Subcutaneous abdominal adipose tissue (tissue), 5 donors: ENCODE data around the gene TMEM92.

Experiments
- H3K27ac ChIP-seq: one replicate; pipeline ENCODE4 v1.7.0; 2013; ENCODE audit warnings: low read depth, mild to moderate bottlenecking, inconsistent platforms, low read length, moderate library complexity
- H3K27me3 ChIP-seq, 5 donors: one replicate each; pipeline ENCODE4 v1.7.0; 2013; ENCODE audit warnings: low read length in 5 of 5, inconsistent platforms in 1 of 5; ENCODE audit not compliant: control insufficient read depth in 5 of 5, insufficient read depth in 4 of 5
- H3K36me3 ChIP-seq, 5 donors: one replicate each; pipeline ENCODE4 v1.7.0; 2013; ENCODE audit warnings: low read length in 5 of 5; ENCODE audit not compliant: control insufficient read depth in 5 of 5, insufficient read depth in 5 of 5
- H3K4me1 ChIP-seq, 5 donors: one replicate each; pipeline ENCODE4 v1.7.0; 2013; ENCODE audit warnings: low read length in 5 of 5, mild to moderate bottlenecking in 3 of 5, moderate library complexity in 1 of 5; ENCODE audit not compliant: control insufficient read depth in 5 of 5, insufficient read depth in 5 of 5
- H3K4me3 ChIP-seq, 5 donors: one replicate each; pipeline ENCODE4 v1.7.0; 2013; ENCODE audit warnings: low read length in 5 of 5, low read depth in 1 of 5
- H3K9ac ChIP-seq, 5 donors: one replicate each; pipeline ENCODE4 v1.7.0; 2013; ENCODE audit warnings: low read length in 5 of 5, mild to moderate bottlenecking in 4 of 5, moderate library complexity in 3 of 5
- H3K9me3 ChIP-seq, 5 donors: one replicate each; pipeline ENCODE4 v1.7.0; 2013; ENCODE audit warnings: low read length in 5 of 5; ENCODE audit not compliant: control insufficient read depth in 5 of 5
- donor health status: healthy.
- donor health status: healthy.
- donor health status: healthy.
- donor health status: healthy.
- donor health status: healthy.

Gene TMEM92

DNA sequence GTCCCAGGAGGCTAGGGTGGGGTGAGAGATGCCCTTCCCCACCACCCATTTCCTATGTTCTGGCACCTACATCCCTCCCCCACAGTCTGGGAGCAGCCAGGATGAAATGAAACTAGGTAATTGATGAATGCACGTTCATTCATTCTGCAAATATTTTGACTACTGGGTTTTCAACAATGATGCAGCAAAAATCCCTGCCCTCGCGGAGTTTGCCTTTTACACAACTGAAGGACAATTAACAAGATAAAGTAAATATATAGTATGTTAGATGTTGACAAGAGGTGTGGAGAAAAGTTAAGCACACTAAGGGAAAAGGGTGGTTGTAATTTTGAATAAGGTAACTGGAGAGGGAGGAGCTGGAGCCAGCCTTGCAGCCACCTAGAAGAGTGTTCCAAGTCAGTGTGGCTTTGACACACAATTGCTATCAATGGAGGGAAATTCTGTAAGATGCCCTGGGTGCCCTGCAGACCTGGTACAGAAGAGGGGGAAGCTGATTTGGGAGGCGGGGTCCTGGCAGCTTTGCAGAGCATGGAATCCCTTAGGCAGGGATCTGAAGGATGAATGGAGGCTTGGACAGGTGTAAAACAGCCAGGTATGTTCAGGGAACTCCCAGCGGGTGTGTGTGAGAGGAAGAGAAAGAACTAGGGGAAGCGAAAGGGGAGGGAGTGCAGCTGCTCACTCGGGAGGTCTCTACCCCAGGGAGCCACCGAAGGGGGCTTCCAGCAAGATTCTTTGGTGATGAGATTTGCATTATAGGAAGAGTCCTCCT is 2.5 kb downstream of the TMEM92 start:
- peaks cover 13 to 37% (median 30%) of the 10 kb centered on the region in 5 donors for H3K27me3 ChIP-seq
- no peaks in the 10 kb centered on the region for H3K36me3 ChIP-seq
- H3K4me3 ChIP-seq, result no peak overlapping the region
- no peak overlapping the region for H3K27ac ChIP-seq
- no peak overlapping the region for H3K9ac ChIP-seq
- H3K9me3 ChIP-seq, result no peaks in the 10 kb centered on the region
- peaks cover 0 to 13% (median 11%) of the 10 kb centered on the region in 5 donors for H3K4me1 ChIP-seq

DNA sequence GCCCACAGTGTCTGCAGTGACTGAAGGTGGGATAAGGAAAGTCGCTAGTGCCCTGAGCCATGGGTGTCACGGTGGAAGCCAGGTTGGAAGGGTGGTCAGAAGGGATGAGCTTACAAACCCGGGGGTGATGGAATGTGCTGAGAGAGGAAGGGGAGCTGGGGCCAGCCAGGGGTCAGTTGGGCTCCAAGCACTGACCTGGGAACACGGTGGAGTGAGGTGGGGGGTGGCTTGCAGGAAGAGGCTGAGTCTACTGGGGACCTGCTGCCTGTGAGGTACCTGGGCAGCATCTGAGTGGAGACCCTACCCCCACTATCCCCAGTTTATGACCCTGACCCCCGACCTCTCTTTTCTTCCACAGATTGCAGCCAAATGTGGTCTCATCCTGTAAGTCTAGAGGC is 3.1 kb downstream of the TMEM92 start:
- peaks cover 13 to 37% (median 30%) of the 10 kb centered on the region in 5 donors for H3K27me3 ChIP-seq

DNA sequence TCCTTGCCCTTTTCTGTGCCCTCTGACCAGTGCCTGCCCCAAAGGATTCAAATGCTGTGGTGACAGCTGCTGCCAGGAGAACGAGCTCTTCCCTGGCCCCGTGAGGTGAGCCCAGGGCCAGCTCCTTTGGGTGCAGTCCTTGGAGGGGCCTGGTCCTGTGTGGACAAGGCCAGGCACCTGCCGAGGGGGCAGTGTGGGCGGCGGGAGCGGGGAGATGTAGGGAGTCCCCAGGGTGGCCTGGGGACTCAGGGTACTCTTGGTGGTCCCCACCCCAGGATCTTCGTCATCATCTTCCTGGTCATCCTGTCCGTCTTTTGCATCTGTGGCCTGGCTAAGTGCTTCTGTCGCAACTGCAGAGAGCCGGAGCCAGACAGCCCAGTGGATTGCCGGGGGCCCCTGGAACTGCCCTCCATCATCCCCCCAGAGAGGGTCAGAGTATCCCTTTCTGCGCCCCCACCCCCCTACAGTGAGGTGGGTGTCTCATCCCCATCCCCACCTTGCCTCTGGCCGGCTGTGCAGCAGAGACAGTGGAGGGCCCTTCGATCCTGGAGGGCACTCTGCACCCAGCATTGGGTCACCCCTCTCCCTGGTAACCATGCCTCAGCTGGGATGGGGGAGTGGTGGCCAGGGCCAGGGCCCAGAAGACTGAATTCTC is 4.4 kb downstream of the TMEM92 start:
- Histone ChIP-seq H3K4me1 (no peaks in the 10 kb centered on the region), H3K9ac (no peak overlapping the region), H3K9me3 (no peaks in the 10 kb centered on the region), H3K4me3 (no peak overlapping the region), H3K27me3 (peaks cover 13 to 33% (median 28%) of the 10 kb centered on the region in 5 donors), H3K36me3 (no peaks in the 10 kb centered on the region), H3K27ac (no peak overlapping the region)

More for the DNA sequence above, 3.1 kb downstream of the TMEM92 start:
- H3K36me3 ChIP-seq, result no peaks in the 10 kb centered on the region
- no peak overlapping the region for H3K4me3 ChIP-seq
- H3K4me1 ChIP-seq, result peaks cover 0 to 11% (median 9%) of the 10 kb centered on the region in 5 donors
- H3K27ac ChIP-seq, result no peak overlapping the region
- H3K9me3 ChIP-seq, result no peaks in the 10 kb centered on the region
- H3K9ac ChIP-seq, result no peak overlapping the region

DNA sequence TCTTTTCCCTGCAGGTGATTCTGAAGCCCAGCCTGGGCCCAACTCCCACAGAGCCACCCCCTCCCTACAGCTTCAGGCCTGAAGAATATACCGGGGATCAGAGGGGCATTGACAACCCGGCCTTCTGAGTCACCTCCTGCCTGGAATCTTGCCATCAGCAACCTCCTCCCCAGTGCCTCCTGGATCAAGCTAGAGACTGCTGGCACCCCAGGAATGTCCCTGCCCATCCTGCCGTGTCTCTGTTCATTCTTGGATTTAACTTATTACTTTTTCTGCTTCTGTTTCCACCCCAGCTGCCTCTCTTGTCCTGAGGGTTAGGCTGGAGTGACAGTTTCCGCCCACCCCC is 4.9 kb downstream of the TMEM92 start:
- no peak overlapping the region for H3K27ac ChIP-seq
- no peak overlapping the region for H3K9ac ChIP-seq
- H3K36me3 ChIP-seq, result no peaks in the 10 kb centered on the region
- peaks cover 13 to 31% (median 27%) of the 10 kb centered on the region in 5 donors for H3K27me3 ChIP-seq
- no peak overlapping the region for H3K4me3 ChIP-seq
- H3K9me3 ChIP-seq, result no peaks in the 10 kb centered on the region
- no peaks in the 10 kb centered on the region for H3K4me1 ChIP-seq

DNA sequence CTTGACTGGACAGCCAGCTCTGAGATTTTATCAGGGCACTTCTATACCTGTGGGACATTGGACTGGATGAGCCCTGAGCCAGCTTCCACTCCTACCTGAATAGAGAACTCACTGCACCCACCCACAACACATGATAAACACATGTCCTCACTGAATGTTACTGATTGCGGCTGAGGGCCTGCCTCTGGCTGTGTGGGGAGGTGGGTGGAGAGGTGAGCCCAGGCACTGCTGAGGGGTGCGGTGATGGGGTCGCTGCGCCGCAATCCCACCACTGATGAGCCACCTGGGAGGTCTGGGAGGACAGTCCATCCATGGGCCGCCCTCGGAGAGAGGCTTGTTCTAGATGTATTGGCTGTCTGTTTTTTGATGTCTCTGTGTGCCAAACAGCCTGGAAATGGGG is 5.4 kb downstream of the TMEM92 start:
- Histone ChIP-seq H3K36me3 (no peaks in the 10 kb centered on the region), H3K27ac (no peak overlapping the region), H3K9me3 (no peaks in the 10 kb centered on the region), H3K9ac (no peak overlapping the region), H3K4me3 (no peak overlapping the region), H3K27me3 (peaks cover 8 to 26% (median 22%) of the 10 kb centered on the region in 5 donors), H3K4me1 (no peaks in the 10 kb centered on the region)

DNA sequence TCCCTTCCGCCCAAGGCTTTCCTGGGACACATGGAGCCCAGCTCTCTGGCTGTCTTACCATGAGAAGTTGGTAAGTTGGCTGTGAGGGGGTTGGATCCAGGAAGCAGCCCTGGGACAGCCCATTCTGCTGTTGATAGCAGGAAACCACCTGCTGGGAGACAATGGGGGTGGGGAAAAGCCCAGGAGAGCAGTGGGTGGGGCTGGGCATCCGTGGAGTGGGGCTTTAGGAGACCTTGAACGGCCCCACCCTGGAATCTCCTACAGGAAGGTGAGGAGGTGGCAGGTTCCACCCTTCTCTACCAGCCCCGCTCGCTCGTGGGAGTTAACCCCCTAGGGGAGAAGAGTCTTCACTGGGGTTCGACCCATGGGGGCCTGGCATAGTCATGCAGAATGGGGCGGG is 5.8 kb downstream of the TMEM92 start:
- Histone ChIP-seq H3K9ac (no peak overlapping the region), H3K4me1 (no peaks in the 10 kb centered on the region), H3K36me3 (no peaks in the 10 kb centered on the region), H3K27ac (no peak overlapping the region), H3K9me3 (no peaks in the 10 kb centered on the region), H3K4me3 (no peak overlapping the region), H3K27me3 (peaks cover 6 to 21% (median 19%) of the 10 kb centered on the region in 5 donors)

DNA sequence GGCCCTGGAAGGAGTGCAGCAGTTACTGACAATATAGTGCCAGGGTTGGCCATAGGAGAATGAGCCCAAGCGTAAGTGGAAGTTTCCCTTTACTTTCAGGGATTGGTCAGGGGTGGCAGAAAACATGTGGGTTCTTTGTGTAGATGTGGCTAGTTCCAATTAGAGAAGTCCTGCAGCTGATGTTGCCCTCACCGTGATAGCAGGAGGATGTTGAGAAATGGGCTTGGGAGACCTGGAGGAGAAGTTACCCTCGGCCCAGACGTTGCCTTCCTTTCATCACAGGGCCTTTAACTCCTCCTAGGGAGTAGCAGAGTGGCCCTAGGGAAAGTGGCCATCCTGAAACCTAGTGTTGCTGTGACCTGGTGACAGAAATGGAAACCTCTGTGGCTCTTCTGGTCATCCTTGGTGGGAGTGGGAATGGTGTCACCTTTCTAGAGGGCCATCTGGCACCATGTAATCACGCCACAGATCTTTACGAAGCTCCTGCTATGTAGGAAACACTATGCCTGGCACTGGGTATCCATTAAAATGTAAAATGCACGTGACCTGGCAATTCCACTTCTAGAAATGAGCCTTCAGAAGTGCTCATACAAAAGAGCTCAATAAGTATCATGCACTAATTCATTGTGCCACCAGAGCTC is 6.7 kb downstream of the TMEM92 start:
- Histone ChIP-seq H3K27ac (no peak overlapping the region), H3K36me3 (no peaks in the 10 kb centered on the region), H3K4me1 (peaks cover 0 to 5% (median 0%) of the 10 kb centered on the region in 5 donors), H3K9ac (no peak overlapping the region), H3K27me3 (peaks cover 6 to 18% (median 16%) of the 10 kb centered on the region in 5 donors), H3K4me3 (no peak overlapping the region), H3K9me3 (no peaks in the 10 kb centered on the region)

DNA sequence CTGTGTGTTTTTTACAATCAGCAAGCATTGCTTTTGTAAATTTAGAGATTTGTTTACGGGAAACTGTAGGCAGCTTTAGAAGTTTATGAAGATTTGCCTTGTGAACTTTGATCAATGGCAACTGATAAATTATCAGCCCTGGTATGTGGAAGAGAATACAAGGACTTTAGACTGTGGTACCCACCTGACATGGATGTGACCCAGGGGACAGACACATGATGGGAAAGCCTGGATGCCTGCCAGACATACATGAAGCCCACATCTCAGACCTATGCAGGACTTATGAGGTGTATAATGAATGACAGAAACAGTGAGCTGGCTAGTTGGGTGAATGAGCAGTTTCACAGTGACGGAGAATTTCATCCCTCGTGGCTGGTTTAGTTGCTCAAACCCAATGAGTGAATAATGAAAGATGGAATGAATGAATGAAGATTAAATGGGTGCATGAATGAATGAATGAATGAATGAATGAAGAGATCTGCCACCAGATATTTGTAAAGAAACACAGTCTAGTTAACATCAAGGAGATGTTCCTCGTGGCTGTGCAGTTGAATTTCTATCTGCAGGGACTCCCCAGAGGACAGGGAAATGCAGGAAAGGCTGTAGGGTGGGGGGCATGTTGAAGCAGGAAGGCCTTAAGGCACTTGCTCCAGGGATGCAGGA is 7.6 kb downstream of the TMEM92 start:
- H3K9me3 ChIP-seq, result no peaks in the 10 kb centered on the region
- peaks cover 6 to 16% (median 14%) of the 10 kb centered on the region in 5 donors for H3K27me3 ChIP-seq
- H3K27ac ChIP-seq, result no peak overlapping the region
- no peak overlapping the region for H3K4me3 ChIP-seq
- no peak overlapping the region for H3K9ac ChIP-seq
- no peaks in the 10 kb centered on the region for H3K36me3 ChIP-seq
- H3K4me1 ChIP-seq, result peaks cover 0 to 9% (median 0%) of the 10 kb centered on the region in 5 donors

DNA sequence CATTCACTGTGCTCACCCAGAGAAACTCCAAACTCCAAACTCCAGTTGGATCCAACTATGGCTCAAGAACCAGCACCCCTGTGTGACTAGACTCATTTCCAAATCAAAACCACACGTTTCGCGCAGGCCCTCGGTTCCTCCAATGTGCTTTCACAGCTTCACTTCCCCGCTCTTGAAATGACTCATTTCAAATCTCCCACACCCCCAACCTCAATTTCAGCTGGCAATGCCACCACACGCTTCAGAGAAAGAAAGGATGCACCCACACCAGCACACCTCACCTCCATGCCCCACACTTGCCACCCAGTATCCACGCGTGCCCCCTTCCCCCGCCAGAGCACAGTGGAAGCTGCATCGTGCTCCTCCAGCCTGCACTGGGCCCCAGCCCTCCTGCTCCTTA is 9.0 kb downstream of the TMEM92 start:
- H3K4me3 ChIP-seq, result no peak overlapping the region
- H3K27me3 ChIP-seq, result peaks cover 0 to 4% (median 1%) of the 10 kb centered on the region in 5 donors
- H3K9me3 ChIP-seq, result no peaks in the 10 kb centered on the region
- no peak overlapping the region for H3K27ac ChIP-seq
- H3K9ac ChIP-seq, result no peak overlapping the region
- H3K4me1 ChIP-seq, result peaks cover 0 to 22% (median 6%) of the 10 kb centered on the region in 5 donors
- no peaks in the 10 kb centered on the region for H3K36me3 ChIP-seq
